GM18951 (cell line): Measurements from ENCODE around the gene CAMK2N1.

Experiments used
- POLR2A ChIP-seq: IDR thresholded peaks from 4 replicates; pipeline ENCODE4 v1.6.1; 2011; ENCODE audit warnings: mild to moderate bottlenecking; ENCODE audit not compliant: insufficient read length, insufficient read depth; ENCODE audit errors: extremely low read depth
- in situ Hi-C: fragments of 300-500 bp; cut with MboI; formaldehyde crosslinking; loops from one replicate; pipeline ENCODE4 v1.12.0; 2022; ENCODE audit warnings: low sequenced_read_pairs, mixed read lengths, inconsistent platforms; ENCODE audit not compliant: unreplicated experiment

The CAMK2N1 gene

DNA sequence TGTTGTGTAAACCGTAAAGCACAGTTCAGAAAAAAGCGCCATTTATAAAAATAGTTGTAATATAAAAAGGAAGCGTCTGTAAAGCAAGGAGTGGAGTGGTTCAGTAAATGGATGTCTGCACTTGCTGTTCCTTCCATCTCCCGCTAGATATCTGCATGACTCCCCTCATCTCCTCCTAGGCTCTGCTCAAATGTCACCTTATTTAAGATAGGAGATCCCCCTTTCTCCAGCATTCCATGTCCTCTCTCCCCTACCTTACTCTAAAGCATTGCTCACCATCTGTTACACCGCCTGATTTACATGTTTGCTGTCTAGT lies 21.2 kb upstream of the CAMK2N1 start:
- in situ Hi-C loops = no loop called here
- no peak for TF ChIP-seq POLR2A

DNA sequence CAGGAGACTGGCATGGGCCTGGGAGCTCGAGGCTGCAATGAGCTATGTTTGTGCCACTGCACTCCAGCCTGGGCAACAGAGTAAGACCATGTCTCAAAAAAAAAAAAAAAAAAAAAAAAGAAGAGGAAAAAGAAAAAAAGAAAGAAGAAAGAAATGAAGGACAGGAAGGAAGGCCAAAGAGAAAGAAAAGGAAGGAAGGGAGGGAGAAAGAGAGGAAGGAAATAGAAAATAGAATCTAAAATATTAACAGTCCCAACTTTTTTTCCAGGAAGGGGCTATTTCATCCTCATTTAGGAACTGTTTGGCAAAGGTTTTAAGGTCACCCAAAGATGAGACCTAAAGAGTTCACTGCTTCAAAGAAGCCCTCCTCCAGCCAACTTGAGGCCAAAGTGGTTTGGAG lies 19.5 kb upstream of the CAMK2N1 start:
- no peak for TF ChIP-seq POLR2A
- in situ Hi-C loops = no loop called here

DNA sequence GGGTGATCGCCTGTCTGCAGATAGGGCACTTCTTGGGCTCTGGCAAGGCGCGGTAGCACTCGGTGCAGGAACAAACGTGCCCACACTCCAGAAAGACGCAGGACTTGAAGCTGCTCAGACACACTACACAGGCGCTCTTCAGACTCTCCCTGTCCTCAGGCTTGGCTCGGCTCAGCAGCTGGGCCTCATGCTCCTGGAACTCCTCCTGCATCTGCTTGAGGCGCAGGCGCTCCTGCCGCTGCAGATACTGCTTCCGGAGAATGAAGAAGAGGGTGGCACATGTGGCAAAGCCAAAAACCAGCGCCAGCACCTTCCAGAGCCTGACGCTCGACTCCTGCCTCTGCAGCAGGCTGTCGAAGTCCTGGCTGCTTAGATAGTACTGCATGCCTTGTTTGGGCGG lies 14.7 kb upstream of the CAMK2N1 start:
- TF ChIP-seq POLR2A = no peak
- in situ Hi-C loops = no loop called here

- in situ Hi-C loops = loop anchor here (10.0 kb wide), 1 partner anchor 285 kb away; no protein-coding TSS in a partner anchor
- no peak for TF ChIP-seq POLR2A
These were observed 13.7 kb upstream of the CAMK2N1 start for GRCh38 chr1:20499718-20500117.

DNA sequence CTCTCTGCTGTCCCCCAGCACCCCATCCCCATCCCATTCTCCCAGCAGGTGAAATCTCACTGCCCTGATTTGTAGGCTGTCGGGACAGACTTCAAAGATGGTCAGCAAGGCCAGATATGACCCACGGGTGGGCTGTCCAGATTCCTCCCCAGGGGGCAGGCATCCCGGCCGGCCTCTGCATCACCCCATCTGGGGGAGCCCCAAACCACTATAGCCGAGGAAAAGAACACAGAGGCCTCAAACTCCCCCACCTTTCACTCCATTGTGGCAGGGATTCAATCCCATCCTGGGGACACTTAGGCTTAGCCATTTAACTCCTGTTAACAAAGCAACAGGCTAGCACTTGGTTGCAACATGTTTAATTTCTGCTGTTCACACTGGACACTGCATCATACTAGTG lies 13.1 kb upstream of the CAMK2N1 start:
- in situ Hi-C loops = loop anchor here (10.0 kb wide), 1 partner anchor 284 kb away; no protein-coding TSS in a partner anchor
- no peak for TF ChIP-seq POLR2A

DNA sequence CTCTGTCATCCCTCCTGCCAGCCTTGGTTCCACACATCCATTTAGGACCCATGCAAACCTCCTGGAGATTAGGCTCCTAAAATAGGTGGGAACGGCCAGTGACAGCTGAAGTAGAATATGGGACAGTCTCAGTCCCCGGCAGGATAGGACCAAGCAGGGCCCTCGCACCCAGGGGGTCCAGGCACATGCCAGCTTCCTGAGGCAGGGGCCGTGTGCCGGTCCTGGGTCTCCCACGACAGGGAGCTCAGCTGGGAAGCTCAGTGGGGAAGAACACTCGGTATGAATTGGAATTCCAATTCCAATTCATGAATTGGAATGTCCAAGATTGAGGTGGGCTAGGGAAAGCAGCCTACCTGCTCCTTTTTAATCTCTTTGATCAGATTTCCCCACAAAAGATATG lies 12.1 kb upstream of the CAMK2N1 start:
- in situ Hi-C loops = loop anchor here (10.0 kb wide), 1 partner anchor 283 kb away; no protein-coding TSS in a partner anchor

DNA sequence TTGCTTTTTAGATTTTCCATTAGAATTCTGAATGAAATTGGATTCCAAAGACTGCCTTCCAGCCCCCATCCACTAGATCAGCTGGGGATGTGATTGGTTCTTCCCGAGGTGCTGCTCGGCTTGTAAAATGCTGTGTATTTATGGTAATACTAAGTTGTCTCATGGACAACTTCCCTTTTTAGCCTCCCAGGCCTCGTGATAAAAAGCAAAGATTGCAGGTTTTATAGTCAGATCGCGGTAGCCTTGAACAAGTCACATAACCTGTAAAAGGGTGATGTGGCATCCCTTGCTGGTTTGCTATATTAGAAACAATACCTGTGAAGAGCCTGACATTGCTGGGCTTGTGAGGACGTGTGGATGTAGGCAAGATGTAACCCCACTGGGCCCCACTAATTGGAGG lies 11.5 kb upstream of the CAMK2N1 start:
- in situ Hi-C loops = loop anchor here (10.0 kb wide), 1 partner anchor 283 kb away; no protein-coding TSS in a partner anchor
- TF ChIP-seq POLR2A = no peak

More for the DNA sequence above, 12.1 kb upstream of the CAMK2N1 start:
- TF ChIP-seq POLR2A = no peak

GRCh38 chr1:20496725-20497383 lies 10.8 kb upstream of the CAMK2N1 start:
- in situ Hi-C loops = loop anchor here (10.0 kb wide), 1 partner anchor 282 kb away; no protein-coding TSS in a partner anchor

- in situ Hi-C loops = loop anchor here (10.0 kb wide), 1 partner anchor 281 kb away; no protein-coding TSS in a partner anchor
- TF ChIP-seq POLR2A = no peak
These were observed 10.2 kb upstream of the CAMK2N1 start for GRCh38 chr1:20496241-20496661.

GRCh38 chr1:20495661-20496060 lies 9.7 kb upstream of the CAMK2N1 start:
- in situ Hi-C loops = loop anchor here (10.0 kb wide), 1 partner anchor 281 kb away; no protein-coding TSS in a partner anchor
- TF ChIP-seq POLR2A = no peak

DNA sequence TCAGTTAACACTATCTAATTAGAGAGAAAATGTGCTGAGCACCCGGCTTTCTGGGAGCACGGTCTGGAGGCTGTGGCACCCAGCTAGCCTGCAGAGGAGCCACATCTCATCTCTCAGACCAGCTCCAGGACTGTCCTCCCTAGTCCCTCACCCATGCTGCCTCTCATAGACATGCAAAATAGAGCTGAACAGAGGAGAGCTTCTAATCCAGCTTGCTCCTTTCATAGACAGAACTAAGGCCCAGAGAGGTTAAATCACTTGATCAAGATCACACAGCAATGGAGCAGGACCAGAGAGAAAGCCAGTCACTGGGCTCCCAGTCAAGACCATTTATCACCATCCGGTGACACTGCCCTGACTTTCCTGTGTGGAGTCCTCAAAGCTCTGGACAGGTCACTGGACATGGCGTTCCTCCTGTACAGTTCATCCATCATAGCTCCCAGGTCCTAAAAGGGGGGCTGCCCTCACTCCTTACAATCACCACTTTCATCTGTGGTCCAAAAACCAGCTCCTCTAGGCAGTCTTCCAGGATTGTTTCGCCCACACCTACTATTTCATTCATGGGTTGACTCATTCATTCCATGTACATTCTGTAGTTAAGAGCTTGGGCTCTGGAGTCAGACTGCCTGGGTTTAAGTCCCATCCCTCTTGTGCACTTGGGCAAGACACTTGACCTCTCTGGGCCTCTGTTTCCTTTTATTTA lies 8.8 kb upstream of the CAMK2N1 start:
- TF ChIP-seq POLR2A = no peak
- in situ Hi-C loops = loop anchor here (10.0 kb wide), 1 partner anchor 280 kb away; no protein-coding TSS in a partner anchor

DNA sequence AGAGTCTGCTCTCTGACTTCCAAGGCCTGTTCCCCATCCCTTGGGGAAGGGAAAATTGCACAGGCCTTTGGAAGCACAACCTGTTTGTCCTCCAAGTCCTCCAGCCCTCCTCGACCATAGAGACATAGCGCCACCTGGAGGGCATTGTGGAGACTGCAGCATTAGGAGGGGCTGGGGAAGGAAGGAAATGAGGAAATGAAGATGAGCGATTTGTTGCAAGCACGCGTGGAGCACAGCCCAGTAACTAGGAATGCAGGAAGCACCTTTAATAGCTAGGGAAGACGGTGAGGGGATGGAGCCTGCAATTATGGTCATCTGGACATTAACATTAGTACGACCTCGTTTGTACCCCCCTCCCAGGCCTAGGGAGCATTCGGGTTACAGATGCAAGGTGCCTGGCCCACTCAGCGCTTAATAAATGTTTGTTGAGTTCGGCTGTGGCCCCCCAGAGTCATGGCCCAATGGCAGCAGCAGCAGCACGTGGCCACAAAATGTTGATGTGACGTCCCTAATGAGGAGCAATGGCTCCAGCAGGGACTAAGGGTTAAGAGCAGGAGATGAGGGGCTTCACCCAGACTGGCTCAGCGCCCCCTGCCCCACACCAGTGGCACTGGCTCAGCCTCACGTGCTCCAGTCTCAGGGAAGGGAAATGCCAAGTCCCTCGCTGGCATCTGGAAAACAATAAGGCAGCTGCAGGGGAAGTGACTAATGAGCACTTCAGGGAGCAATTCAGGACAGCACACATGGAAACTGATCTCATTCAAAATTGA lies 8.0 kb upstream of the CAMK2N1 start:
- TF ChIP-seq POLR2A = no peak
- in situ Hi-C loops = loop anchor here (10.0 kb wide), 1 partner anchor 279 kb away; no protein-coding TSS in a partner anchor

DNA sequence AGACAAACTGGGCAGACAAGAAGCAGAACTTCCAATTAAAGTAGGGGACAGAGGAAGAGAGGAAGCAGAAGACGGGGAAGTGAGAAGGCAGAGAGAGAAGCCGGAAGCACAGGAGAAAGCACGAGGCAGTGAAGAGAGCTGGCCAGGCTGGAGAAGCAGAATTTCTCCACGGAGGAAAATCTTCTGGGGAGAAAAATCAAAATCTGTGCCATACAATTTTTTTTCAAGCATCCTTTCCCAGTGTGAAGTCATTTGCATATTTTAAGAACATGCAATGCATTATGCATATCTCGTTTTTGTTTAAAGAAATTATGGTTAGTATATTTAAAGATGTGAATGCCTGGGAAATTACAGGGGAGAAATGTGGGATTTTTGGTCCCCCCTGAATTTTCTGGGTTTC lies 7.3 kb upstream of the CAMK2N1 start:
- TF ChIP-seq POLR2A = no peak
- in situ Hi-C loops = loop anchor here (10.0 kb wide), 1 partner anchor 279 kb away; no protein-coding TSS in a partner anchor

DNA sequence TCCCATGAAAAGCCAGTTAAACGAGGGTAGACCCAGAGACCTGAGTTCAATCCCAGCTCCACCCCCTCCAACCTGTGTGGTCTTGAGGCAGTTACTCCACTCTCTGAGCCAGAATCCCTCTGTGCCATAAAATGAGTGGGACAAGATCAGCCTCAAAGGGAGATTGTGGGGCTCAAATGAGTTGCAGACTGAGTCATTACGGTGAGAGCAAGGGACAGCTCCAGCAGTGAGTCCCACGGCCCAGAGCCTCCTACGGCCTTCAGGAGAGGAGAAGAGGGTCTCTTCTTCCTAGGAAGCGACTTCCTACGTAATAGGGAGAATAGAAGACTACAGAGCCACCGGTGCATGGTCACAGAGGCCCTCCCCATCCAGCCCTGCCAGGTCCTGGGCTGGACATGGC lies 6.7 kb upstream of the CAMK2N1 start:
- TF ChIP-seq POLR2A = no peak
- in situ Hi-C loops = loop anchor here (10.0 kb wide), 1 partner anchor 278 kb away; no protein-coding TSS in a partner anchor
